C4-2B (cell line): ENCODE results near the gene FGD4.

ENCODE experiments used
- CTCF ChIP-seq: fragments of 450-650 bp; conservative IDR thresholded peaks from 2 replicates; pipeline ENCODE4 v1.5.1; 2017; ENCODE audit warnings: mild to moderate bottlenecking
- ZFX ChIP-seq: fragments of 450-650 bp; IDR thresholded peaks from 2 replicates; pipeline ENCODE4 v1.6.1; 2017

- TF ChIP-seq CTCF (no peak), ZFX (no peak)
Measured at GRCh38 chr12:32379213-32379612, 20.1 kb upstream of the FGD4 start.
